OCI-M2 (cell line): ENCODE measurements around the gene GPR156.
"Not testable (repeated sequence)": the region's sequence is repeated elsewhere in the genome, so short reads cannot be mapped to it uniquely, and the experiment has no call there.

Experiments
- DNase-seq: peaks from one replicate; lab custom pipeline; 2025; ENCODE audit not compliant: unreplicated experiment; lab: John Stamatoyannopoulos, UW

Gene GPR156

DNA sequence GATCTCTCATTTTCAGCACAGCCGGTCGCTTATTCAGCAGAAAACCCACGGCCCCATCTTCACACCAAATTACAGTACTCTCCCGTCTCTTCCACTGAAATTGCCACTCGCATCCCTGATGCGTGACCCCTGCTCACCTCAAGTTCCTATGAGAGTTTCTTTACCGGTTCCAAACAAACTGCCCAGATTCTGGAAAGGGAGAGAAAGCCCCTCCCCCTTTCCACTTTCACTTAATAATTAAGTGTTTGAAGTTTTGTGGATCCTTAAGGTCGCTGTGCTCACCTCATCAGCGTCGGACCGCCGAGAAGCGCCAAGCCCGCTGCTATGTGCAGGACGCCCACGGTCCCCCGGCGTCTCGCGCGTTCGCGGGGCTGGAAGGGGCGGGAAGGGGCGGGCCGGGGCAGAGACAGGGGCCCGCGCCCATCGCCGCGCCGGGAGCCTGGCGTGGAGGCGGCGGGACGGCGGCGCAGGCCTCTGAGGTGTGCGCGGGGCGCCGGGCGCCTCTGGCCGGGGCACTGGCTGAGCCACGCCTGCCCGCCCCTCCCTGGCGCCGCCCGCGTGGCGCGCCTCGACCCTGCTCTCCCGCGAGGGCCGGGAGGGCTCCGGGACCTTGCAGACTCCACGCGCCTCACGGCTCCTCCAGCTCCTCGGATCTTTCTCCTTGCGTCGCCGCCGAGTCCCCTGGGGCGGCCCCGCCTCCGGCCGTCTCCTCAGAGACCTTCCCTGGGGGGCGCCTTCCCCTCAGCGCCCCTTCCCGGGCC is at the start of gene GPR156:
TSS of gene GPR156 (minus strand) at position 476 of the 761 bp plus-strand sequence. CDS start 41,124 bp downstream, outside the sequence.
- DNase-seq: no peak

GRCh38 chr3:120332646-120333045 is 47.6 kb upstream of the GPR156 start:
- no peak for DNase-seq

GRCh38 chr3:120331076-120331475 is 46.1 kb upstream of the GPR156 start:
- DNase-seq: no peak

GRCh38 chr3:120326784-120327183 is 41.8 kb upstream of the GPR156 start:
- no peak for DNase-seq

DNA sequence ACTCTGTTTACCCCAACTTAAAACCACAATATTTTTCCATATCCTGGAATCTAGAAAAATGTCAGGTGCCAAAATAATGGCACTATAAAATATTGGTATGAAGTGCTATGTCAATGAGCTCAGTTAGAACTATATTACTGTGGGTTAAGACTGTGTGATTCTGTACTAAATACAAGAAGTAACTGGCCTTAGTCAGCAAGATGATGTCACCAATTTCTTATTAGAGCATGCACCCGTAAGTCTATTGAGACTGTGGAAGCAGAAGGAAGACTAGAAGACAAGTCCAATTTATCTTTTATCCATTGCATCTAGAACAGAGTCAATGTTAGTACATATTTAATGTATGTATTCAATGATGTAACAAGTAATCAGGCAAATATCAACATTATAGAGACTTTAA is 39.2 kb upstream of the GPR156 start:
- DNase-seq: no peak

GRCh38 chr3:120323761-120324160 is 38.7 kb upstream of the GPR156 start:
- not testable (repeated sequence) for DNase-seq

DNA sequence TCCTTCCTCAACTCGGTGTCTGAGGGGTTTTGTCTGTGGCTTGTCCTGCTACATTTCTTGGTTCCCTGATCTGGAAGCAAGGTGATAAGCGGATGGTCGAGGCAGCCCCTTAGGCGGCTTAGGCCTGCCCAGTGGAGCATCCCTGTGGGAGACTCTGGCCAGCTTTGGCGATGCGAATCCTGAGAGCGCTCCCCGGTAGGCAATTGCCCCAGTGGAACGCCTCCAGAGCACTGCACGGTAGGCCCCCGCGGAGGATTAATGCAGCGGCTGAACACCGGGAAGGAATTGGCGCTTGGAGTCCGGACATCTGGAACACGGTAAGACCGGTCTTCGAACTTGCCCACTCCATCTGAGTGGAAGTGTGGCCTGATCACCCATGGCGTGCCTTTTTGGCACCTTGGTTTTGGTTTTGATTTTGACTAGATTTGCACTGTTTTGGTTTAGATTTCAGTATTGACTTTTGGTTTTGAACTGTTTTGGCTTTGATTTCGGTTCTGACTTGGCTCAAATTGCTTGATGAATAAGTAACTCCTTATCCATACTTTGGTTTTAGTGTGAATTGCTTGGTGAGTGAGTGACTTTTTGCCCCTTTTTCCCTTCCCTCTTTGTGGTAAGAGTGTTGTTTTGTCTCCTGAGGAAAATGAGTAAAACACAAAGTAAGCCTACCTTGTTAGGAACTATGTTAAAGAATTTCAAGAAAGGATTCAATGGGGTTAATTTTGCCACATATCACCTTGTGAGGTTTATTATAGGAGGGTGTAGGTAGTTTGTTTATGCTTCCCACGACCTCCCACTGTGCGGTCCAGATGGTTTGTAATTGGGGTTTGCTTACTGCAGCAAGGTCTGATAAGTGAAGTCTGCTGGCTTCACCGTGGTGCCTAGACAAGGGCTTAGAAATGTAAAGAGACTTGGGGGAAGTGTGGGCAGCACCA is 27.1 kb upstream of the GPR156 start:
- DNase-seq: no peak

DNA sequence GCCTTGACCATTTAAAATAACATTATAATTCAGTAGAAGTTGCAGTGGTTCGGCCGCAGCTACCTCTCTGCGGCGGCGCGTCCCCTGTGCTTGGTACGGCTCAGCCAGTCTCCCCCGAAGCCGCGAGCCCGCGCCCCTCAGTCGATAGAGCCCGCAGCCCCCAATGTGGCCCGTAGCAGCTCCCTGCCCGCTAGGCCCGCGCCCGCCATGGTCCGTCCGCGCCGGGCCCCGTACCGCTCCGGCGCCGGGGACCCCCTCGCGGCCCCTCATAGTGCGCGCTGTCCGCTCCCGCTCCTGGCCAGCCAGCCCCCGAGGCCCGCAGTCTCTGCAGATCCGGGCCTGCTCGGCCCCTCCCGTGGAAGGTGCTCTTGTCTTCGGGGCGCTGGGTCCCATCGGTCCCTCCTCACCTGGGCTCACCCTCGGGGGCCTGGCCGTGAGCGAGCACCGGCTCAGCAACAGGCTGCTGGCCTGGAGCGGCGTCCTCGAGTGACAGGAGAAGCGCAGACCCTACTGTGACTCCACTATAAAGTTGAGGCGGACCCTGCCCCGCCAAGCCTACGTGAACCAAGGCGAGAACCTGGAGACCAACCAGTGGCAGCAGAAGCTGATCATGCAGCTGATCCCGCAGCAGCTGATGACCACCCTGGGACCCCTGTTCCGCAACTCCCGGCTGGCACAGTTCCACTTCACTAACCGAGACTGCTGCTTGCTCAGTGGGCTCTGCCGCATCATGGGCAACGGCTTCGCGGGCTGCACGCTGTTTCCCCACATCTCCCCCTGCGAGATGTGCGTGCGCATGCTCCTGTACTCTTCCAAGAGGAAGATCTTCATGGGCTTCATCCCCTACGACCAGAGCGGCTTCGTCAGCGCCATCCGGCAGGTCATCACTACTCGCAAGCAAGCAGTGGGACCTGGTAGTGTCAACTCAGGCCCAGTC is 21.8 kb upstream of the GPR156 start:
- DNase-seq: no peak

DNA sequence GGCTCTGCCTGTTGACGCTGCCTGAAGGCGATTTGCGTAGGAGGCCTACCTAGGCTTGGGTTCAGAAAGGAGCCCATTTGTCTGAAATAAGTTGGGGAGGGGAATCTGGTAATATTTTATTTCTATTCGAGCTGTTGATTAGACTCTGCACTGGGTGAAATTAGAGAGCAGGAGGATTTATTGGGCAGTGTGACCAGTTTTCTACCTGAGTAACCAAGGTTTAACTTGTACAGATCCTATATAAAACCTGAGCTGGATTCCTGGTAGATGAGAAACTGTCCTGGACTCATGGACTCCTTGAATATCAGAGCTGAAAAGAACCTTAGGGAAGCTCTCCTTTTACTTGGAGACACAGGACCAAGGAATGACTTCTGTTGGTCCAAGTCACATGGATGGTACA is 19.6 kb upstream of the GPR156 start:
- no peak for DNase-seq

DNA sequence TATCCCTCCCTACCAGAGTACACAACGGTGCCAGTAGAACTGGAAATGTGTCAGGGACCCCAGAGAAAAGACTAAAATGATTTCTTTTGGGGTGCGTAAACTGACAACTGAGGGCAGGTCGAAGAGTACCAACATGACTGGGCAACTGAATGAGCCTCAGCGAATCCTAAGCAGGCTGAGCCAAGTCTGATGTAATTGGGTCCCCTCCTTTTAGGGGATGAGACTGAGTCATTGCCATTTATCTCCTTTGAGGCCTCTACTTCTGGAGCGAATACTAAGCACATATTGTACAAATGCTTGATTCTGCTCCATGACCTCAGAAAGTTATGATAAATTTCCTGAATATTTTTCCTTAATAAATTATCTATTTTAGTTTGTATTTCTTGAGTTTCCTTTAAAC is 17.3 kb upstream of the GPR156 start:
- DNase-seq: no peak

DNA sequence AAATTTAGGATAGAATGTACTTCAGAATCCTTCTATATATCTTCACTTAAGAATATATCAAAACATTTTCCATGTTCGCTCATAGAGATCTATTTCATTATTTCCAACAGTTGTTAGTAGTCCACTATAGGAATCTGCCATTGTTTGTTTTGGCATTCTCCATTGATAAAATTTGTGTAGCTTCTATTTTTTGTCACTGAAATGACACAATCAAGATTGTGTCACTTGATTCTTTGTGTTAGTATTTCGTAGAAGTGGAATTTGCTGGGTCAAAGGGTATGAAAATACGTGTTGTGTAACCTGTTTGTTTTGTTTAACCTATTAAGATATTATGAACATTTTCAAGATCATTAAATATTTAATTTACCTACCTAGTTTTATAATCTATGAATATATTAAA is 15.9 kb upstream of the GPR156 start:
- no peak for DNase-seq

DNA sequence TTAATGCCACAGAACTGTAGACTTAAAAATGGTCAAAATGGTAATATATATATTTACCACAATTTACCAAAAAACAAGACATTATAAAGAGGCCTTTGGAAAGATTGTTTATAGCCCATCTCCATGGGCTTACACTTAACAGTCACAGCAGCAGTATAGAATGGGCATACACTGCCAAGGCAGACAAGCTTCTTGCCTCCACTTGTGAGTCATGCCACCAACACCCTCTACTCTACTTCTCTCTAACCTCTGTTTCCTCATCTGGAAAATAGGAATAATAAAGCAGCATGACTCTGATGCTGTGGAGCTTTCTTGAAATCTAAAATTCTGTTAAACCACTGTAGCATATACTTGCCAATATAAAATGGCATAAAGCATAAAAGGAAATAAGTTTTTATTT is 14.4 kb upstream of the GPR156 start:
- no peak for DNase-seq

- no peak for DNase-seq
Observed at GRCh38 chr3:120298996-120299395, 14.0 kb upstream of the GPR156 start.

GRCh38 chr3:120291552-120291951 is 6.5 kb upstream of the GPR156 start:
- DNase-seq: not testable (repeated sequence)

GRCh38 chr3:120289636-120290035 is 4.6 kb upstream of the GPR156 start:
- no peak for DNase-seq

DNA sequence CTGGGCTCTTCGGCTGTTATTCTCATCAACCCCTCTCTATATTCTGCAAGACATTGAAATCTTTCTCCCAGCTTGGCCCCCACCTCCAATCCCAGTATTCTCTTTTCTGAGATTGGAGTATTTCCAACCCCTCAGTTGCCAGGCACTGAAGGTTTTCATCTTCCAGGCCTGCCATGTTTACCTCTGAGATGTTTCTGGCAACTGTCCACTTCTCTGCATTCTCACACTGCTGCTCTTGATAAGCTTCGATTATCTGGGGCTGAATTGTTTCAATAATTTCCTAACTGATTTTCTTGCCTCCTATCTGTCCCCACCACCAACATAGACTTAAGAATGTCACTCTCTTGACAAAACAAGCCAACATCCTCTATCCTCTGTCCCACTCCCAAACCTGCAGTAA is 1.4 kb upstream of the GPR156 start:
- DNase-seq: no peak

DNA sequence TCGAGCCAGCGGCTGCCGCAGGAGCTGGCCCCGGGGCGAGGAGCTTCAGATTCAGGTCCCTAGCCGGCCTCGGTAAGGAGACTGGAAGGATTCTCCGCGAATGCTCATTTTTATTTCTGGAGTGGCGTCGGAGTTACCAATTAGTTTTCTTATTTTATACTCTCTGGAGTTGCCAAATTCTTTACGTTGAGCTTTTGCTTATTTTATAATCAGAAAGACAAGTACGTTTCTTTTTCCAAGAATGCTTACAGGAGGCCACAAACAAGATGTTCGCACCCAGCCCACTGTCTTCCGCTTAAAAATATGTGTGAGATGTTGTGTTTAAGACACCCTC is 453 bp upstream of the GPR156 start:
- DNase-seq: no peak

GRCh38 chr3:120281261-120281660 is 3.8 kb downstream of the GPR156 start:
- no peak for DNase-seq

DNA sequence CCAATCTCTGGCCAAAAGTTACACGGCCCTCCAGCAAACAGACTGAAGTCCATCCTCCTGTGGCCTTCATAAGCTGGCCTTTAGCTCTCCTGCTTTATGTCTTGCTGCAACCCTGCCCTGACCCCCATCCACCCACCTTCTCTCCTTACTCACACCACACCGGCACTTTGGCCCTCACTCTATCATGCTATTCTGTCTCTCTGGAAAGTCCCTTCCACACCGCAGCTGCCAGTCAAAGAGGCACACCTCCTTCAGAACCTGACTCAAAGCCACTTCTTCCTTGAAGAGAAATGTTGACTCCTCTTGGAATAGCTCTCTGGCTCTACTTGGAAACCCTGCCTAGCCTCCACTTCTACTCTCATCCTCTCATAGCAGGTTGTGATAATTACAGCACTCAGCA is 4.5 kb downstream of the GPR156 start:
- no peak for DNase-seq

DNA sequence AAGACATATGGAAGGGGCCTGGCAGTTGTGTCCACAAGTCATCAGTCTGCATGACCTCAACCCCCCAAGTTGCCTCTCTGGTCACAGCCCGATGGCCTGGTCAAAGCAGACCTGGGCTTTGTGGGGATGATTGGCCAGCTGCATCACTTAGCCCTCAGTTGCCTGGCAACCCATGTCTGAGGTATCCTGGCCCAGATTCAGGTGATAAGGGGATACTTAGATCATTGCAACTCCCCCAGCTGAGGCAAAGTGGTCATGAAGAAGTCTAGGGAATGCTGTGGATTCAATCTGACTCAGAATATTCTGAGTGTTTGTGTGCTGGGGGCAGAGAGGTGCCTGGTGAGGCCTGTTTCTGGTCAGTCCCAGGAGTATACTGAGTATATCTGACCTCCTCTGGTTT is 5.0 kb downstream of the GPR156 start:
- DNase-seq: no peak

DNA sequence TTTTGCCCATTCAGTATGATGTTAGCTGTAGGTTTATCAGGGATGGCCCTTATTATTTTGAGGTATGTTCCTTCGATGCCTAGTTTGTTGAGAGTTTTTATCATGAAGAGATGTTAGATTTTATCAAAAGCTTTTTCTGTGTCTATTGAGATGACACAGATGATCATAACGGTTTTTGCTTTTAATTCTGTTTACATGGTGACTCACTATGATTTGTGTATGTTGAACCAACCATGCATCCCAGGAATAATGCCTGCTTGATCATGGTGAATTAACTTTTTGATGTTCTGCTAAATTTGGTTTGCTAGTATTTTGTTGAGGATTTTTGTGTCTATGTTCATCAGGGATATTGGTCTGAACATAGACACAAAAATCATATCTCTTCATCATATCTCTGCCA is 8.3 kb downstream of the GPR156 start:
- DNase-seq: no peak
